ENCODE data around the gene MDFIC. TPM values are rescaled to one million over a fixed set of nuclear protein-coding genes. Genes with fewer than 3 reads are reported as not detected.

MDFIC gene
- total RNA-seq, 2 donors from 2014 or later: 8.5 to 9.1 TPM

GRCh38 chr7:115038158-115038557, 116.3 kb downstream of the MDFIC start:
- no peak overlapping the region for H3K4me3 ChIP-seq
- no peaks in the 10 kb centered on the region for H3K9me3 ChIP-seq
- H3K4me1 ChIP-seq: no peaks in the 10 kb centered on the region
- H3K36me3 ChIP-seq: no peaks in the 10 kb centered on the region
- H3K27ac ChIP-seq: no peak overlapping the region
- H3K9ac ChIP-seq (ENCODE audit: low read depth in 2 of 2, low read length in 2 of 2): no peak overlapping the region
- intact Hi-C loops (cut with DNase I): no loop called here
- DNase-seq: no peak
- H3K27me3 ChIP-seq: no peaks in the 10 kb centered on the region
- TF ChIP-seq CTCF (IDR thresholded peaks at IDR 0.05): no peak

DNA sequence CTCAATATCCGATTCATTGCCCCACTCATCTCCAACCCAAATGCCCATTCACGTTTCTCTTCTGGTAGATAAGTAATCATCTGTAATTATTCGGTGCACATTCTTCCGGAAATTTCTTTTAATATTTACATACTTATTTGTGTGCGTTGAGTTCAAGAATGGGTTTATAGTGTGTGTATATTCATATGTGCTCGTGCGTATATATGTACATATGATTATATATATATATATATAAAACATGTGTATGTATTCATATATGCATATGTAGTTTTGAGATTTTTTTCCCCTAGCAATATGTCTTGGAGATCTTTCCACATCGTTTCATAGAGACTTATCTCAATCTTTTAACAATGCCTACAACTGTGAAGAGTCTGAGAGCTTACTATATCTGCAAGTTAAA, 118.2 kb downstream of the MDFIC start:
- DNase-seq: no peak
- H3K4me3 ChIP-seq: no peak overlapping the region
- intact Hi-C loops (cut with DNase I): no loop called here
- no peaks in the 10 kb centered on the region for H3K9me3 ChIP-seq
- no peaks in the 10 kb centered on the region for H3K4me1 ChIP-seq
- no peaks in the 10 kb centered on the region for H3K27me3 ChIP-seq
- no peaks in the 10 kb centered on the region for H3K36me3 ChIP-seq
- no peak overlapping the region for H3K27ac ChIP-seq
- no peak for TF ChIP-seq CTCF (IDR thresholded peaks at IDR 0.05)
- no peak overlapping the region for H3K9ac ChIP-seq (ENCODE audit: low read depth in 2 of 2, low read length in 2 of 2)

DNA sequence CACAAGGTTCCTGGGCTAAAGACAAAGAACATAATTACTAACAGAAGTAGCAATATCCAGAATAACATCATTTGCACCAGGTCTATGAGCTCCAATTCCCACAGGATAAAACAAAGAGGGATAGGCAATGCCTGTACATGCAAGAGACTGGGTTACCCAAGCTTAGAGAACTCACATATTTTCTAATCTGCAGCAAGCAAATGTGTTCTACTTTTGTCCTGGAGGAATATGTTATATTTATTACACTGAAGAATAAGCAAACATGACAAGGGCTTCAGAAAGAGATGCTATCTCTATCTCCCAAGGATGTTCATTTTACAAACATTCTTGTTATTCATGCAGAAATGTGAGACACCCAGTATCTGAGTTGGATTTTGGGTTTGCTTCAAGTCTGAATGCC, 118.6 kb downstream of the MDFIC start:
- TF ChIP-seq CTCF (IDR thresholded peaks at IDR 0.05): no peak
- intact Hi-C loops (cut with DNase I): no loop called here
- no peaks in the 10 kb centered on the region for H3K9me3 ChIP-seq
- H3K36me3 ChIP-seq: no peaks in the 10 kb centered on the region
- no peak for DNase-seq
- no peak overlapping the region for H3K4me3 ChIP-seq
- no peaks in the 10 kb centered on the region for H3K27me3 ChIP-seq
- no peaks in the 10 kb centered on the region for H3K4me1 ChIP-seq
- no peak overlapping the region for H3K27ac ChIP-seq
- no peak overlapping the region for H3K9ac ChIP-seq (ENCODE audit: low read depth in 2 of 2, low read length in 2 of 2)

DNA sequence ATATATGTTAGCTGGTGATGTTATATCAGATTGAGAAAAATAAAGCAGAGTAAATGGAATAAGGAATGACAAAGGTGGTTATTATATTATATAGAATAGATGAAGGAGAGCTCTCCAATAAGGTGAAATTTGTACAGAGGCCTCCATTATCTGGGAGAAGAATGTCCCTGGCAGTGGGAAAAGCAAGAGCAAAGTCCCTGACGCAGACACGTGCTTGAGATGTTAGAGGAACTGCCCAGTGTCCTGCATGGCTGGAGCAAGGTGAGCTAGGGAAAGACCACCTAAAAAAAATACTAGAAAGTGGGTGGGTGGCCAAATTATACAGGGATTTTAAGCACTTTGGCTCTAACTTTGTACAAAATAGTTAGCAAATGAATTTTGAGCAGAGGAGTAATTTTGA, 120.7 kb downstream of the MDFIC start:
- H3K4me1 ChIP-seq: no peaks in the 10 kb centered on the region
- no peak overlapping the region for H3K27ac ChIP-seq
- no peak for TF ChIP-seq CTCF (IDR thresholded peaks at IDR 0.05)
- no peaks in the 10 kb centered on the region for H3K27me3 ChIP-seq
- H3K36me3 ChIP-seq: no peaks in the 10 kb centered on the region
- intact Hi-C loops (cut with DNase I): no loop called here
- no peak overlapping the region for H3K9ac ChIP-seq (ENCODE audit: low read depth in 2 of 2, low read length in 2 of 2)
- H3K4me3 ChIP-seq: no peak overlapping the region
- no peak for DNase-seq
- H3K9me3 ChIP-seq: no peaks in the 10 kb centered on the region

GRCh38 chr7:115043605-115044004, 121.7 kb downstream of the MDFIC start:
- Histone ChIP-seq H3K27me3 (no peaks in the 10 kb centered on the region), H3K4me1 (no peaks in the 10 kb centered on the region), H3K27ac (no peak overlapping the region), H3K4me3 (no peak overlapping the region), H3K9ac (ENCODE audit: low read depth in 2 of 2, low read length in 2 of 2) (no peak overlapping the region), H3K36me3 (no peaks in the 10 kb centered on the region), H3K9me3 (no peaks in the 10 kb centered on the region)
- intact Hi-C loops (cut with DNase I): no loop called here
- DNase-seq: no peak
- no peak for TF ChIP-seq CTCF (IDR thresholded peaks at IDR 0.05)

- no peak overlapping the region for H3K9ac ChIP-seq (ENCODE audit: low read depth in 2 of 2, low read length in 2 of 2)
- intact Hi-C loops (cut with DNase I): no loop called here
- no peak for DNase-seq
These were observed 122.3 kb downstream of the MDFIC start for GRCh38 chr7:115044224-115044623.

More at GRCh38 chr7:115044224-115044623, 122.3 kb downstream of the MDFIC start:
- H3K4me3 ChIP-seq: no peak overlapping the region
- H3K36me3 ChIP-seq: no peaks in the 10 kb centered on the region
- H3K9me3 ChIP-seq: no peaks in the 10 kb centered on the region
- no peak overlapping the region for H3K27ac ChIP-seq
- no peak for TF ChIP-seq CTCF (IDR thresholded peaks at IDR 0.05)
- H3K27me3 ChIP-seq: no peaks in the 10 kb centered on the region
- no peaks in the 10 kb centered on the region for H3K4me1 ChIP-seq

All from colonic mucosa (tissue), 4 donors.